Keratinocyte (primary cell): Measurements from ENCODE around the gene ACAD11. TPM values are rescaled to one million over a fixed set of nuclear protein-coding genes. Genes with fewer than 3 reads are reported as not detected.

Source experiments
- DNase-seq: peaks from one replicate; pipeline ENCODE4 v3.0.0-alpha.2; 2011; ENCODE audit warnings: low read depth, missing footprints, low spot score
- FAIRE-seq: peaks from 2 replicates; lab custom pipeline; 2011; peaks lifted over from hg19 to GRCh38; lab: Jason Lieb, UNC
- H2AFZ ChIP-seq: 2 replicates; pipeline ENCODE4 v1.6.0; 2012; ENCODE audit warnings: low read length, control low read depth, inconsistent platforms; ENCODE audit not compliant: control insufficient read depth
- H3K27ac ChIP-seq: 2 replicates; pipeline ENCODE4 v1.5.1; 2011; ENCODE audit warnings: low read length; ENCODE audit not compliant: control insufficient read depth, insufficient read depth
- H3K27me3 ChIP-seq: 3 replicates; pipeline ENCODE4 v1.6.0; 2011; ENCODE audit warnings: low read length; ENCODE audit not compliant: control insufficient read depth, insufficient read depth; ENCODE audit errors: extremely low read depth
- H3K36me3 ChIP-seq, 2 experiments: 2 replicates in 1 of 2; 3 replicates in 1 of 2; pipeline ENCODE4 v1.5.1; 2011; ENCODE audit warnings: low read length in 2 of 2, mild to moderate bottlenecking in 1 of 2; ENCODE audit not compliant: control insufficient read depth in 2 of 2, insufficient read depth in 2 of 2; ENCODE audit errors: extremely low read depth in 1 of 2
- H3K4me1 ChIP-seq: 3 replicates; pipeline ENCODE4 v1.5.1; 2011; ENCODE audit warnings: low read length; ENCODE audit not compliant: control insufficient read depth, insufficient read depth; ENCODE audit errors: extremely low read depth
- H3K4me2 ChIP-seq: 3 replicates; pipeline ENCODE4 v1.6.0; 2011; ENCODE audit warnings: low read depth, low read length; ENCODE audit not compliant: control insufficient read depth, insufficient read depth; ENCODE audit errors: extremely low read depth
- H3K4me3 ChIP-seq, 3 experiments: fragments of 200-600 bp in 1 of 3; sonication (generic) in 1 of 3; 2 replicates in 2 of 3; 3 replicates in 1 of 3; pipeline ENCODE4 v1.5.1; 2011 to 2016; ENCODE audit warnings: low read length in 3 of 3, mild to moderate bottlenecking in 3 of 3, control low read depth in 2 of 3, inconsistent platforms in 1 of 3, low read depth in 1 of 3, mixed read lengths in 1 of 3, mixed run types in 1 of 3, moderate library complexity in 1 of 3; ENCODE audit not compliant: control insufficient read depth in 2 of 3, insufficient read depth in 2 of 3; ENCODE audit errors: extremely low read depth in 1 of 3
- H3K79me2 ChIP-seq: 2 replicates; pipeline ENCODE4 v1.6.0; 2012; ENCODE audit warnings: low read length; ENCODE audit not compliant: control insufficient read depth, insufficient read depth
- H3K9ac ChIP-seq: 3 replicates; pipeline ENCODE4 v1.6.0; 2011; ENCODE audit warnings: low read length; ENCODE audit not compliant: control insufficient read depth, insufficient read depth; ENCODE audit errors: extremely low read depth
- H3K9me1 ChIP-seq: 3 replicates; pipeline ENCODE4 v1.6.0; 2011; ENCODE audit warnings: low read length; ENCODE audit not compliant: control insufficient read depth, insufficient read depth; ENCODE audit errors: extremely low read depth
- H3K9me3 ChIP-seq: 2 replicates; pipeline ENCODE4 v1.5.1; 2012; ENCODE audit warnings: low read depth, low read length; ENCODE audit not compliant: control insufficient read depth
- H4K20me1 ChIP-seq: 3 replicates; pipeline ENCODE4 v1.6.0; 2011; ENCODE audit warnings: low read length; ENCODE audit not compliant: control insufficient read depth, insufficient read depth; ENCODE audit errors: extremely low read depth
- CTCF ChIP-seq, 3 experiments: IDR thresholded peaks in 1 of 3; conservative IDR thresholded peaks in 1 of 3; optimal IDR thresholded peaks in 1 of 3; 2 replicates in 2 of 3; 3 replicates in 1 of 3; pipeline versions ENCODE3 to v1.5.1; 2011; ENCODE audit warnings: low read length in 3 of 3, mild to moderate bottlenecking in 3 of 3, moderate library complexity in 2 of 3, control low read depth in 1 of 3, inconsistent platforms in 1 of 3; ENCODE audit not compliant: insufficient read depth in 2 of 3; ENCODE audit errors: extremely low read depth in 1 of 3
- EZH2 ChIP-seq: IDR thresholded peaks from one replicate; pipeline ENCODE4 v1.6.1; 2012; ENCODE audit warnings: inconsistent platforms, mild to moderate bottlenecking, low read length, moderate library complexity
- dilution Hi-C: fragments of 300-500 bp; cut with MboI; formaldehyde crosslinking; loops from one replicate; pipeline ENCODE4 v1.7.0; 2020; ENCODE audit warnings: low sequenced_read_pairs; ENCODE audit not compliant: extremely low pct_ligation_motif_present
- polyA plus RNA-seq, 5 experiments: library from polyadenylated mRNA; depleted of rRNA in 3 of 5; stranded (reverse) in 3 of 5; stranded (forward) in 1 of 5; unstranded in 1 of 5; fragments of >200 nt; gene quantifications; 1 replicate in 1 of 5; 2 replicates in 3 of 5; 3 replicates in 1 of 5; pipeline versions ENCODE4 v1.2.1 to v1.2.3, GENCODE V29; 2011 to 2012; ENCODE audit warnings: missing spikeins in 2 of 5, low read depth in 1 of 5, low replicate concordance in 1 of 5

The ACAD11 gene
- polyA plus RNA-seq, 1 donor (not counting 4 experiments of a cell fraction or from before 2014, with no cell fraction given) = 32.1 TPM

GRCh38 chr3:132568422-132568821, 91.2 kb downstream of the ACAD11 start:
- dilution Hi-C loops = no loop called here
- no peak for FAIRE-seq
- H3K9me3 ChIP-seq = no peaks in the 10 kb centered on the region

GRCh38 chr3:132564070-132564465, 95.5 kb downstream of the ACAD11 start:
- no peak for TF ChIP-seq EZH2
- TF ChIP-seq CTCF (optimal IDR thresholded peaks at IDR 0.05 in 1 of 3, IDR thresholded peaks at IDR 0.05 in 1 of 3, conservative IDR thresholded peaks at IDR 0.05 in 1 of 3; ENCODE audit: extremely low read depth in 1 of 3, insufficient read depth in 2 of 3, low read length in 3 of 3) = no peak
- dilution Hi-C loops = no loop called here
- Histone ChIP-seq H3K9me3 (no peaks in the 10 kb centered on the region), H3K9me1 (no peaks in the 10 kb centered on the region), H3K27me3 (no peaks in the 10 kb centered on the region), H3K9ac (no peak overlapping the region), H3K79me2 (no peaks in the 10 kb centered on the region), H4K20me1 (no peaks in the 10 kb centered on the region), H2AFZ (no peak overlapping the region), H3K4me2 (no peak overlapping the region), H3K4me1 (no peaks in the 10 kb centered on the region), H3K36me3 (no peaks in the 10 kb centered on the region), H3K27ac (no peak overlapping the region), H3K4me3 (no peak overlapping the region)
- DNase-seq = no peak
- FAIRE-seq = no peak

More at GRCh38 chr3:132568422-132568821, 91.2 kb downstream of the ACAD11 start:
- Histone ChIP-seq H3K4me3 (no peak overlapping the region), H4K20me1 (no peaks in the 10 kb centered on the region), H3K9me1 (no peaks in the 10 kb centered on the region), H3K9ac (no peak overlapping the region), H3K79me2 (no peaks in the 10 kb centered on the region), H2AFZ (no peak overlapping the region), H3K36me3 (no peaks in the 10 kb centered on the region), H3K27me3 (no peaks in the 10 kb centered on the region), H3K4me1 (no peaks in the 10 kb centered on the region), H3K27ac (no peak overlapping the region), H3K4me2 (no peak overlapping the region)
- DNase-seq = no peak
- TF ChIP-seq CTCF (optimal IDR thresholded peaks at IDR 0.05 in 1 of 3, IDR thresholded peaks at IDR 0.05 in 1 of 3, conservative IDR thresholded peaks at IDR 0.05 in 1 of 3; ENCODE audit: extremely low read depth in 1 of 3, insufficient read depth in 2 of 3, low read length in 3 of 3) (no peak), EZH2 (no peak)
